HG03045 (cell line): ENCODE measurements around the gene ZNF341.

Experiments used
- ATAC-seq: cut with Tn5 transposase; IDR thresholded peaks from one replicate; pipeline ENCODE4 v1.9.1; 2021; ENCODE audit warnings: mild to moderate bottlenecking, moderate library complexity; ENCODE audit not compliant: unreplicated experiment

The ZNF341 gene

GRCh38 chr20:33839591-33839990, 107.8 kb downstream of the ZNF341 start:
- ATAC-seq = no peak

- ATAC-seq = no peak
Observed at GRCh38 chr20:33840160-33840559, 108.4 kb downstream of the ZNF341 start.

- no peak for ATAC-seq
Observed at GRCh38 chr20:33840759-33841435, 109.1 kb downstream of the ZNF341 start.

GRCh38 chr20:33841436-33841799, 109.6 kb downstream of the ZNF341 start:
- ATAC-seq = no peak
